Mononuclear cell (primary cell): ENCODE results near the gene LRFN3. TPM values are rescaled to one million over a fixed set of nuclear protein-coding genes. Genes with fewer than 3 reads are reported as not detected.

ENCODE experiments used
- H3K27me3 ChIP-seq: 2 replicates; pipeline ENCODE4 v1.6.0; 2011; ENCODE audit warnings: low read length, control low read depth; ENCODE audit not compliant: insufficient read depth
- H3K4me1 ChIP-seq: 2 replicates; pipeline ENCODE4 v1.5.1; 2011; ENCODE audit warnings: mild to moderate bottlenecking, low read length, control low read depth; ENCODE audit not compliant: insufficient read depth
- H3K4me3 ChIP-seq: 2 replicates; pipeline ENCODE4 v1.5.1; 2011; ENCODE audit warnings: mild to moderate bottlenecking, low read length, moderate library complexity
- H3K9me3 ChIP-seq: 2 replicates; pipeline ENCODE4 v1.5.1; 2011; ENCODE audit warnings: low read depth, mild to moderate bottlenecking, control low read depth, low read length
- total RNA-seq: library from RNA; depleted of rRNA; stranded (reverse); fragments of >200 nt; gene quantifications from one replicate; pipeline ENCODE4 v1.2.3, GENCODE V29; 2012

Gene LRFN3
- total RNA-seq, 1 donor, result 1.3 TPM

GRCh38 chr19:35991731-35992450 is 55.7 kb downstream of the LRFN3 start:
- no peaks in the 10 kb centered on the region for H3K27me3 ChIP-seq

DNA sequence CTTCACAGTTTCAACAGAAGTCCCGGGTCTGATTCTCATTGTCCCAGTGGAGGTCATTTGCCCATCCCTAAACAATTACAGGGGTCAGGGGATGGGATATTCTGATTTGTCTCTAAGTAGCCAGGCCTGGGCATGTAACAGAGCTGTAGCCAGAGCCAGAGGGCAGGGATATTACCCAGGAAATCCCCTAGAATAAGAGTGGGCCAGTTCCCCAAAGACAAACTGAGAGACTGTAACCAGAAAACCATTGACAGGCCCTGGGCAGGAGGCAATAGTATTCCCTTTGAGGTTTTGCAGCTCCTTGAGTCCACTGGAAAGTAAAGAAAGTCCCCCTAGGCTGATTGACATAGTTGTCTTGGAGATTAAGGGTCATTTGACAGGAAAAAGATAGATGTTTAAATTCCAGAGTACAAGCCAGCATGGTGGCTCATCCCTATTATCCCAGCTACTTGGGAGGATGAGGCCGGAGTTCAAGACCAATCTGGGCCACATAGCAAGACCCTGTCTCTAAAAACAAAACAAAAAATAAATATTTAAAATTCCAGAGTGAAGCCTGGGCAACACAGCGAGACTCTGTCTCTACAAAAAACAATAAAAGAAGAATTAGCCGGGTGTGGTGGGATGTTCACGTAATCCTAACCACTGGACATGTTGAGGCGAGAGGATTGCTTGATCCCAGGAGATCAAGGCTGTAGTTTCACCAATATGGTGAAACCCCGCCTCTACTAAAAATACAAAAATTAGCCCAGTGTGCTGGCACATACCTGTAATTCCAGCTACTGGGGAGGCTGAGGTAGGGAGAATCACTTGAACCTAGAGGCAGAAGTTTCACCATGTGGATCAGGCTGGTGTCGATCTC is 57.0 kb downstream of the LRFN3 start:
- no peak overlapping the region for H3K4me3 ChIP-seq
- H3K9me3 ChIP-seq, result no peaks in the 10 kb centered on the region
- peaks cover 29% of the 10 kb centered on the region for H3K4me1 ChIP-seq
- H3K27me3 ChIP-seq, result no peaks in the 10 kb centered on the region

More at GRCh38 chr19:35991731-35992450, 55.7 kb downstream of the LRFN3 start:
- no peak overlapping the region for H3K4me3 ChIP-seq
- H3K4me1 ChIP-seq, result peaks cover 27% of the 10 kb centered on the region
- H3K9me3 ChIP-seq, result no peaks in the 10 kb centered on the region

- H3K4me3 ChIP-seq, result peak overlapping the region; percentile 70
- H3K4me1 ChIP-seq, result peaks cover 29% of the 10 kb centered on the region
- no peaks in the 10 kb centered on the region for H3K9me3 ChIP-seq
- H3K27me3 ChIP-seq, result no peaks in the 10 kb centered on the region
Observed at GRCh38 chr19:35993923-35994598, 57.9 kb downstream of the LRFN3 start.

Other genes starting within 250 kb of the LRFN3 start
- gene ZBTB32, start 231.8 kb upstream of the LRFN3 start, total RNA-seq, result 0.42 TPM
- gene KMT2B, start 218.4 kb upstream of the LRFN3 start, total RNA-seq, result 10.8 TPM
- gene IGFLR1, start 193.9 kb upstream of the LRFN3 start, total RNA-seq, result 8.7 TPM
- 18.4 TPM for gene U2AF1L4, start 191.0 kb upstream of the LRFN3 start, total RNA-seq
- 8.0 TPM for gene PSENEN, start 190.7 kb upstream of the LRFN3 start, total RNA-seq
- 1.9 TPM for gene LIN37, start 187.8 kb upstream of the LRFN3 start, total RNA-seq
- gene HSPB6, start 179.3 kb upstream of the LRFN3 start, total RNA-seq, result not detected
- gene PROSER3, start 178.2 kb upstream of the LRFN3 start, total RNA-seq, result 5.1 TPM
- gene ARHGAP33, start 160.8 kb upstream of the LRFN3 start, total RNA-seq, result 4.1 TPM
- gene PRODH2, start 123.5 kb upstream of the LRFN3 start, total RNA-seq, result not detected
- not detected for gene NPHS1, start 83.9 kb upstream of the LRFN3 start, total RNA-seq
- 0.10 TPM for gene KIRREL2, start 79.5 kb upstream of the LRFN3 start, total RNA-seq
- gene APLP1, start 67.8 kb upstream of the LRFN3 start, total RNA-seq, result not detected
- gene NFKBID, start 35.8 kb upstream of the LRFN3 start, total RNA-seq, result 128 TPM
- gene HCST, start 33.8 kb upstream of the LRFN3 start, total RNA-seq, result 58.1 TPM
- gene TYROBP, start 28.1 kb upstream of the LRFN3 start, total RNA-seq, result 286 TPM
- 8.3 TPM for gene SDHAF1, start 58.8 kb downstream of the LRFN3 start, total RNA-seq
- 0.10 TPM for gene SYNE4, start 72.4 kb downstream of the LRFN3 start, total RNA-seq
- gene ALKBH6, start 77.8 kb downstream of the LRFN3 start, total RNA-seq, result 6.6 TPM
- 0.10 TPM for gene CLIP3, start 96.5 kb downstream of the LRFN3 start, total RNA-seq
- gene THAP8, start 117.9 kb downstream of the LRFN3 start, total RNA-seq, result 0.42 TPM
- gene WDR62, start 118.5 kb downstream of the LRFN3 start, total RNA-seq, result 1.4 TPM
- gene OVOL3, start 174.8 kb downstream of the LRFN3 start, total RNA-seq, result not detected
- 12.8 TPM for gene POLR2I, start 178.5 kb downstream of the LRFN3 start, total RNA-seq
- gene TBCB, start 179.1 kb downstream of the LRFN3 start, total RNA-seq, result 54.4 TPM
- 227 TPM for gene CAPNS1, start 203.7 kb downstream of the LRFN3 start, total RNA-seq
- gene COX7A1, start 216.1 kb downstream of the LRFN3 start, total RNA-seq, result not detected